Sigmoid colon (tissue), 7 donors: ENCODE data around the gene KCNJ16. TPM values are rescaled to one million over a fixed set of nuclear protein-coding genes. Genes with fewer than 3 reads are reported as not detected.

Experiments
- DNase-seq: peaks from one replicate; pipeline ENCODE4 v3.0.0-alpha.2; 2019
- H3K27ac ChIP-seq, 4 donors: fragments of 200-600 bp; sonication (generic); one replicate each; pipeline ENCODE4 v1.5.1; 2016 to 2019; ENCODE audit warnings: mild to moderate bottlenecking in 1 of 4
- H3K27me3 ChIP-seq, 3 donors: fragments of 200-600 bp; sonication (generic); one replicate each; pipeline ENCODE4 v1.5.1; 2019; ENCODE audit warnings: mild to moderate bottlenecking in 1 of 3
- H3K36me3 ChIP-seq, 4 donors: fragments of 200-600 bp; sonication (generic); one replicate each; pipeline ENCODE4 v1.5.1; 2016 to 2019
- H3K4me1 ChIP-seq, 4 donors: fragments of 200-600 bp; sonication (generic); one replicate each; pipeline ENCODE4 v1.5.1; 2017 to 2019
- H3K4me3 ChIP-seq, 4 donors: fragments of 200-600 bp; sonication (generic); one replicate each; pipeline ENCODE4 v1.5.1; 2017 to 2019; ENCODE audit warnings: mild to moderate bottlenecking in 2 of 4, moderate library complexity in 1 of 4
- H3K9me3 ChIP-seq, 4 donors: fragments of 200-600 bp in 3 of 4; sonication (generic) in 3 of 4; one replicate each; pipeline versions ENCODE4 v1.5.1 to v1.6.1; 2013 to 2019
- EP300 ChIP-seq, 4 donors: sonication (generic); formaldehyde crosslinking; IDR thresholded peaks; one replicate each; pipeline ENCODE4 v1.6.1; 2017; ENCODE audit warnings: antibody characterized with exemption in 4 of 4
- POLR2A ChIP-seq, 2 donors: fragments of 450-650 bp; IDR thresholded peaks; one replicate each; pipeline ENCODE4 v1.6.1; 2016; ENCODE audit warnings: antibody characterized with exemption in 2 of 2, mild to moderate bottlenecking in 2 of 2, moderate library complexity in 2 of 2
- POLR2AphosphoS5 ChIP-seq, 4 donors: sonication (generic); formaldehyde crosslinking; IDR thresholded peaks; one replicate each; pipeline ENCODE4 v1.6.1; 2017; ENCODE audit warnings: antibody characterized with exemption in 4 of 4
- WGBS, 2 donors: extraction: QIAGEN DNeasy Blood & Tissue Kit; methylation state at CpG; one replicate each; pipeline ENCODE4 v1.1.7; 2013; 5-methylcytosine and 5-hydroxymethylcytosine counted together
- intact Hi-C: fragments of 100-400 bp; cut with DNase I; formaldehyde crosslinking; loops from one replicate; pipeline ENCODE4 v1.15.1; 2023
- polyA plus RNA-seq, 3 donors: library from polyadenylated mRNA; stranded (reverse); fragments of 200-250 nt; gene quantifications; one replicate each; pipeline ENCODE4 v1.2.3, GENCODE V29; 2013
- total RNA-seq, 4 donors: library from RNA; depleted of rRNA; stranded (reverse); fragments of >200 nt; gene quantifications; one replicate each; pipeline ENCODE4 v1.1.0, GENCODE V29; 2016
- TF ChIP-seq, protein P1 (sequence below), 4 experiments: fragments of 450-650 bp in 3 of 4; fragments of 200-600 bp in 1 of 4; IDR thresholded peaks; one replicate each; pipeline ENCODE4 v1.5.1; 2016 to 2019; ENCODE audit warnings: antibody characterized with exemption in 4 of 4, mild to moderate bottlenecking in 3 of 4, moderate library complexity in 2 of 4
- donor health status: healthy with polysubstance abuse.
- donor health status: Bipolar disorder and iron deficiency.
- donor health status: healthy.

The KCNJ16 gene
- total and polyA plus RNA-seq, 7 donors = 0.07 to 0.28 TPM; not detected in 5

DNA sequence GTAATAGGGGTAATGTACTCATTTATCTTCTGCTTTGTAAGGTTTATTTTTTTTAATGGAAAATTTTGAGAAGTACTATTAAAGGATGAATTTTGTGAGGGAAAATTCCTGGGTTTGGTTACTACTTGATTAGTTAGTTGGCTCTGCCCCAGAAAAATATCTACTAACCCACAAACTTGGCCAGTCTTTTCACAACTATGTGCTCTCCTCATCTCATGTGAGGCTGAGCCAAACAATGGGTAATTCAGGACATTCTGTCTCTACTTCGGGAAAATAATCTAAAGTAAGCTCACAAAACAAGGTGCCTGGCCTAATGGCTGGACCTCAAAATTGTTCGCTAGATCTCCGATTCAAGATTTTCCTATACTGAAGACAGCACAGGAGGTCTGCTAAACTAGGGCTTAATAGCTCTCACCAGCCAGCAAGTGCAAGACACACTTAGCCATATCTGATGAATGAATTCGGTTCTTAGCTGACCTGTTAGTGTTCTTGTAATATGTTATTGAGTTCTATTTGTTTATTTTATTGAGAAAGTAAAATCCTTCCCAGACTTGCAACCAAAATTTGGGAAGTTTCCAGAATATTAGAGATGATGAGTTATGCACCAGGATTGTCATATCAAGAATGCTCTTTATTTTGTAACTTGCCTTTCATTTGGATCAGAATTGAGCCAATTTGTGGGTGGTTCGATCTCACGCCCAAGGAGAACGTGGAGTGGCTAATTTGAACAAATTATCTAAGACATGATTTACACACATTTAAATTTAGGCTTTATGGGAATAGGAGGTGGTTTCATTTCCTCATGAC is 5.7 kb downstream of the KCNJ16 start:
- intact Hi-C loops = no loop called here
- DNase-seq = no peak
- H3K27me3 ChIP-seq = no peaks in the 10 kb centered on the region
- no peak overlapping the region for H3K4me3 ChIP-seq
- H3K4me1 ChIP-seq = no peaks in the 10 kb centered on the region
- H3K27ac ChIP-seq = peak overlapping the region in 1 of 4 donors; percentile 45
- no peaks in the 10 kb centered on the region for H3K36me3 ChIP-seq
- whole genome bisulfite sequencing, 2 donors = 62 to 77% methylated on average over 7 of the region's 7 CpGs
- TF ChIP-seq POLR2A (IDR thresholded peaks at IDR 0.05) = no peak
- no peak for TF ChIP-seq POLR2AphosphoS5 (IDR thresholded peaks at IDR 0.05)
- no peak for TF ChIP-seq EP300 (IDR thresholded peaks at IDR 0.05)
- TF ChIP-seq, protein P1, sequence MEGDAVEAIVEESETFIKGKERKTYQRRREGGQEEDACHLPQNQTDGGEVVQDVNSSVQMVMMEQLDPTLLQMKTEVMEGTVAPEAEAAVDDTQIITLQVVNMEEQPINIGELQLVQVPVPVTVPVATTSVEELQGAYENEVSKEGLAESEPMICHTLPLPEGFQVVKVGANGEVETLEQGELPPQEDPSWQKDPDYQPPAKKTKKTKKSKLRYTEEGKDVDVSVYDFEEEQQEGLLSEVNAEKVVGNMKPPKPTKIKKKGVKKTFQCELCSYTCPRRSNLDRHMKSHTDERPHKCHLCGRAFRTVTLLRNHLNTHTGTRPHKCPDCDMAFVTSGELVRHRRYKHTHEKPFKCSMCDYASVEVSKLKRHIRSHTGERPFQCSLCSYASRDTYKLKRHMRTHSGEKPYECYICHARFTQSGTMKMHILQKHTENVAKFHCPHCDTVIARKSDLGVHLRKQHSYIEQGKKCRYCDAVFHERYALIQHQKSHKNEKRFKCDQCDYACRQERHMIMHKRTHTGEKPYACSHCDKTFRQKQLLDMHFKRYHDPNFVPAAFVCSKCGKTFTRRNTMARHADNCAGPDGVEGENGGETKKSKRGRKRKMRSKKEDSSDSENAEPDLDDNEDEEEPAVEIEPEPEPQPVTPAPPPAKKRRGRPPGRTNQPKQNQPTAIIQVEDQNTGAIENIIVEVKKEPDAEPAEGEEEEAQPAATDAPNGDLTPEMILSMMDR (IDR thresholded peaks at IDR 0.05) = no peak
- no peaks in the 10 kb centered on the region for H3K9me3 ChIP-seq

DNA sequence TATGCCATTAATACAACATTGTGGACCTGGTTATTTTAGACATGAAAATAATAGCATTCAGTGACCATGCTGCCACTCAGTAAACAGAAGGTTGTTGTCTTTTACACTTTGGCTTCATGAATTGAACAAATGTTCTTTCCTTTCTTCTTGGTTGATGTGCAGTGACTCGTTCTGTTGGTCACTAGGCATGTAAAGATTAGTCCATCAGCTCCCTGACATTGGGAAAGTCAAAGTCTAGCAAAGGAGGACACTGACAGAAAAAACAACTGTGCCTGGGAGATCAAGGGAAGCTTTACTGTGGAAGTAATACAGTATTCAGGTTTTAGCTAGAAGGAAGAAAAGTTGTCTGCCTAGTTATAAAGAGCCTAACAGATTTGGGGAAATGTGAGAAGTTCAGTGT is 6.9 kb downstream of the KCNJ16 start:
- no peak for DNase-seq
- Histone ChIP-seq H3K36me3 (no peaks in the 10 kb centered on the region), H3K9me3 (no peaks in the 10 kb centered on the region), H3K4me1 (no peaks in the 10 kb centered on the region), H3K27me3 (no peaks in the 10 kb centered on the region), H3K4me3 (no peak overlapping the region), H3K27ac (no peak overlapping the region)
- intact Hi-C loops = no loop called here
- TF ChIP-seq, protein P1 (IDR thresholded peaks at IDR 0.05) = no peak
- TF ChIP-seq POLR2A (IDR thresholded peaks at IDR 0.05) (no peak), POLR2AphosphoS5 (IDR thresholded peaks at IDR 0.05) (no peak), EP300 (IDR thresholded peaks at IDR 0.05) (no peak)
- WGBS, 2 donors = 53 to 72% methylated on average over 1 of the region's 1 CpG

DNA sequence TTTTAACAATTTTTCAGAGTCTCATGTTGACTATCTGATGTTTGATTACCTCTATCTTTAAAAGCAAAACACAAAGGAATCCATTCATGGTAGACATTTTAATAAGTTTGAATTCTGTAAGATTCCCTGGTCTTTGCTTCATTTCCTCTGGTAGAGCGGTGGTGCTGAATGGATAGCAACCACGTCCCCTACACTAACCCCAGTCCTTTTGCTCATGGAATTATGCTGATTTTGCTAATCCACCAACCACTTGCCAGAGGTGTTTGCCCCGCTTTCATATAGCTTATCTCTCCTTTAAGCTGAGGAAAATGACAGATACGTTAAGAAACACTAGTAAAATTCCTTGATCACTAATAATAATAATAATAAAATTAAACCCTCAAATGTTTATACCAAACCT is 9.5 kb downstream of the KCNJ16 start:
- no peak for TF ChIP-seq POLR2A (IDR thresholded peaks at IDR 0.05)
- TF ChIP-seq EP300 (IDR thresholded peaks at IDR 0.05) = no peak
- TF ChIP-seq, protein P1 (IDR thresholded peaks at IDR 0.05) = no peak
- no peak for TF ChIP-seq POLR2AphosphoS5 (IDR thresholded peaks at IDR 0.05)
- Histone ChIP-seq H3K27me3 (no peaks in the 10 kb centered on the region), H3K4me3 (no peak overlapping the region), H3K9me3 (no peaks in the 10 kb centered on the region), H3K27ac (no peak overlapping the region), H3K36me3 (no peaks in the 10 kb centered on the region), H3K4me1 (peaks cover 0 to 2% (median under 1%) of the 10 kb centered on the region in 4 donors)
- intact Hi-C loops = no loop called here
- 81 to 86% methylated on average over 4 of the region's 4 CpGs for WGBS, 2 donors
- DNase-seq = no peak

DNA sequence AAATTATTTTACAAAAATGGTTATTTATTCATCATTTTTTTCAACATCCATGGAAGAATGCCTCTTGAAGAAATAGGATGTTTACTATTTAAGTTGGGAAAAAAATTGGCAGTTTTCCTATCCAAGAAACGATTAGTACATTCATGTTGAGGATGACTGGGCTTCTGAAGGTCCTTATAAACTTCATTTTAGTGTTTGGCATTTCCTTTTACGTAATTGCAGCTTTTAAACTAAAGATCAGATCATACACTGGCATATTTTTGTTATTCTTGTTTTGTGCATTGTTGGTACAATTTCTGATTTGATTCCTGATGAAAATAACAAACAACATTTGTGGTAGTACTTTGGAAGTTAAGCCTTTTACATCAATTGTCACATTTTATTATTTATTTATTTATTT is 11.5 kb downstream of the KCNJ16 start:
- WGBS, 2 donors = 65 to 76% methylated on average over 2 of the region's 2 CpGs
- intact Hi-C loops = no loop called here

More for the DNA sequence above, 11.5 kb downstream of the KCNJ16 start:
- TF ChIP-seq POLR2AphosphoS5 (IDR thresholded peaks at IDR 0.05) = no peak
- no peak for TF ChIP-seq POLR2A (IDR thresholded peaks at IDR 0.05)
- TF ChIP-seq, protein P1 (IDR thresholded peaks at IDR 0.05) = no peak
- TF ChIP-seq EP300 (IDR thresholded peaks at IDR 0.05) = no peak
- Histone ChIP-seq H3K4me3 (no peak overlapping the region), H3K27me3 (no peaks in the 10 kb centered on the region), H3K9me3 (no peaks in the 10 kb centered on the region), H3K36me3 (no peaks in the 10 kb centered on the region), H3K27ac (no peak overlapping the region), H3K4me1 (peaks cover 0 to 17% (median 12%) of the 10 kb centered on the region in 4 donors)
- DNase-seq = no peak
